Measurements from ENCODE around the gene ZSWIM5.

DNA sequence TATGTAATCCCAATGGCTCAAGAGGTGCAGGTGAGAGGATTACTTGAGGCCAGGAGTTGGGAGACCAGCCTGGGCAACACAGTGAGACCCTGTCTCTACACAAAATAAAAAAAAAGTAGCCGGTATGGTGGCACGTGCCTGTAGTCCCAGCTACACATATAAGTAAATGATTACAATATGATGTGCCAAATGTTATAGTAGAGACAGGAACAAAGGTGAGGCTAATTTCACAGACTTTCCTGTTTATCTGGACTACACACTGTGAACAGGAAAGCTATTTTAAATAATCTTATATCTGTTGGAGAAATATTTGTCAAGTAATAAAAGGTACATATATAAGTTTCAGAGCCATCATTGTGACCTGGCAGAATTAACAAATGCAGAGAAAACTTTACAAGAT lies 116.7 kb downstream of the ZSWIM5 start:
- TF ChIP-seq POLR2A (IDR thresholded peaks at IDR 0.05; ENCODE audit: low read depth, low read length), result no peak
- no peak for TF ChIP-seq POLR2AphosphoS5 (IDR thresholded peaks at IDR 0.05; ENCODE audit: low read depth, low read length)
- TF ChIP-seq TAF1 (IDR thresholded peaks at IDR 0.05; ENCODE audit: borderline replicate concordance, low read depth, low read length), result no peak

Measured in GM12892 (cell line).